Liver (tissue), 9 donors: ENCODE data around the gene ABCC11. TPM values are rescaled to one million over a fixed set of nuclear protein-coding genes. Genes with fewer than 3 reads are reported as not detected.

Source experiments
- DNase-seq: peaks from one replicate; pipeline ENCODE4 v3.0.0-alpha.2; 2017; ENCODE audit warnings: low spot score
- H3K27ac ChIP-seq, 2 donors: one replicate each; pipeline ENCODE4 v1.7.0; 2013; ENCODE audit warnings: inconsistent platforms in 2 of 2, low read length in 2 of 2, control low read depth in 1 of 2, low read depth in 1 of 2, mild to moderate bottlenecking in 1 of 2
- H3K27me3 ChIP-seq, 4 donors: one replicate each; pipeline versions ENCODE4 v1.6.1 to v1.7.0; 2013; ENCODE audit warnings: low read length in 3 of 4, inconsistent platforms in 1 of 4, mild to moderate bottlenecking in 1 of 4, moderate library complexity in 1 of 4; ENCODE audit not compliant: control insufficient read depth in 4 of 4, insufficient read depth in 4 of 4
- H3K36me3 ChIP-seq, 4 donors: one replicate each; pipeline versions ENCODE4 v1.6.1 to v1.7.0; 2013; ENCODE audit warnings: low read length in 3 of 4, mild to moderate bottlenecking in 3 of 4, low read depth in 1 of 4, moderate library complexity in 1 of 4; ENCODE audit not compliant: control insufficient read depth in 4 of 4, insufficient read depth in 3 of 4
- H3K4me1 ChIP-seq, 4 donors: one replicate each; pipeline versions ENCODE4 v1.6.1 to v1.7.0; 2013; ENCODE audit warnings: low read length in 3 of 4, mild to moderate bottlenecking in 3 of 4, moderate library complexity in 1 of 4; ENCODE audit not compliant: control insufficient read depth in 4 of 4, insufficient read depth in 4 of 4
- H3K4me3 ChIP-seq, 3 donors: one replicate each; pipeline versions ENCODE4 v1.6.1 to v1.7.0; 2013; ENCODE audit warnings: low read length in 3 of 3, control low read depth in 1 of 3, low read depth in 1 of 3, mild to moderate bottlenecking in 1 of 3
- H3K9ac ChIP-seq, 2 donors: one replicate each; pipeline ENCODE4 v1.7.0; 2013; ENCODE audit warnings: low read length in 2 of 2, mild to moderate bottlenecking in 2 of 2, moderate library complexity in 2 of 2, control low read depth in 1 of 2, low read depth in 1 of 2
- H3K9me3 ChIP-seq, 4 donors: one replicate each; pipeline versions ENCODE4 v1.6.1 to v1.7.0; 2013; ENCODE audit warnings: low read length in 3 of 4; ENCODE audit not compliant: control insufficient read depth in 4 of 4
- CTCF ChIP-seq: fragments of 150-350 bp; IDR thresholded peaks from 2 replicates; pipeline ENCODE4 v1.5.1; 2017; ENCODE audit warnings: improper control_type of control experiment, low read depth, low read length; ENCODE audit not compliant: missing input control
- EGR1 ChIP-seq, 2 donors: IDR thresholded peaks; 2 replicates each; pipeline ENCODE4 v1.6.1; 2016 to 2018; ENCODE audit warnings: antibody characterized with exemption in 2 of 2, low read depth in 2 of 2
- FOXA1 ChIP-seq: IDR thresholded peaks from 2 replicates; pipeline ENCODE4 v1.6.1; 2016; ENCODE audit warnings: antibody characterized with exemption
- FOXA2 ChIP-seq: IDR thresholded peaks from 2 replicates; pipeline ENCODE4 v1.6.1; 2016; ENCODE audit warnings: antibody characterized with exemption
- GABPA ChIP-seq, 2 donors: IDR thresholded peaks in 1 of 2; conservative IDR thresholded peaks in 1 of 2; 2 replicates each; pipeline ENCODE4 v1.6.1; 2016; ENCODE audit warnings: antibody characterized with exemption in 2 of 2, mild to moderate bottlenecking in 1 of 2, moderate library complexity in 1 of 2
- HNF4A ChIP-seq, 2 donors: conservative IDR thresholded peaks; 2 replicates each; pipeline ENCODE4 v1.6.1; 2016; ENCODE audit warnings: antibody characterized with exemption in 2 of 2, mild to moderate bottlenecking in 2 of 2
- HNF4G ChIP-seq: IDR thresholded peaks from 2 replicates; pipeline ENCODE4 v1.6.1; 2016; ENCODE audit warnings: antibody characterized with exemption
- JUND ChIP-seq, 2 donors: IDR thresholded peaks; 2 replicates each; pipeline ENCODE4 v1.6.1; 2016; ENCODE audit warnings: antibody characterized with exemption in 2 of 2
- NR2F2 ChIP-seq: IDR thresholded peaks from 2 replicates; pipeline ENCODE4 v1.6.1; 2016; ENCODE audit warnings: antibody characterized with exemption
- RAD21 ChIP-seq, 2 donors: IDR thresholded peaks; 2 replicates each; pipeline ENCODE4 v1.6.1; 2016; ENCODE audit warnings: antibody characterized with exemption in 2 of 2, mild to moderate bottlenecking in 2 of 2
- RXRA ChIP-seq, 2 donors: IDR thresholded peaks; 2 replicates each; pipeline ENCODE4 v1.6.1; 2017 to 2018; ENCODE audit warnings: antibody characterized with exemption in 2 of 2, mild to moderate bottlenecking in 1 of 2
- SP1 ChIP-seq: IDR thresholded peaks from 2 replicates; pipeline ENCODE4 v1.6.1; 2018; ENCODE audit warnings: antibody characterized with exemption, mild to moderate bottlenecking
- TAF1 ChIP-seq: conservative IDR thresholded peaks from 2 replicates; pipeline ENCODE4 v1.6.1; 2016; ENCODE audit warnings: antibody characterized with exemption, mild to moderate bottlenecking
- YY1 ChIP-seq: IDR thresholded peaks from 2 replicates; pipeline ENCODE4 v1.6.1; 2016; ENCODE audit warnings: antibody characterized with exemption, mild to moderate bottlenecking
- ZBTB33 ChIP-seq: IDR thresholded peaks from 2 replicates; pipeline ENCODE4 v1.6.1; 2016; ENCODE audit warnings: antibody characterized with exemption
- WGBS: extraction: QIAGEN DNeasy Blood & Tissue Kit; methylation state at CpG from one replicate; pipeline ENCODE4 v1.1.7; 2013; 5-methylcytosine and 5-hydroxymethylcytosine counted together
- polyA plus RNA-seq, 2 donors: library from polyadenylated mRNA; stranded (reverse) in 1 of 2; unstranded in 1 of 2; fragments of 200-250 nt in 1 of 2; fragments of >200 nt in 1 of 2; fragmentation: Nextera tagmentation in 1 of 2; extraction: Ambion mirVana in 1 of 2; gene quantifications; one replicate each; pipeline versions ENCODE4 v1.2.1 to v1.2.3, GENCODE V29; 2013 to 2015
- total RNA-seq, 2 donors: library from RNA; depleted of rRNA; stranded (reverse); fragments of >200 nt; gene quantifications; one replicate each; pipeline ENCODE4 v1.2.3, GENCODE V29; 2014
- TF ChIP-seq, protein P1 (sequence below): IDR thresholded peaks from 2 replicates; pipeline ENCODE4 v1.6.1; 2016; ENCODE audit warnings: antibody characterized with exemption, mild to moderate bottlenecking
- TF ChIP-seq, protein P2 (sequence below): IDR thresholded peaks from 2 replicates; pipeline ENCODE4 v1.6.1; 2016; ENCODE audit warnings: antibody characterized with exemption
- TF ChIP-seq, protein P3 (sequence below): IDR thresholded peaks from 2 replicates; pipeline ENCODE4 v1.6.1; 2016; ENCODE audit warnings: antibody characterized with exemption
- donor health status: healthy.
- donor health status: healthy.
- donor health status: healthy.
- donor health status: healthy.
- donor health status: healthy.

Gene ABCC11
- total and polyA plus RNA-seq, 4 donors: 1.4 to 22.3 (median 2.7) TPM

GRCh38 chr16:48256579-48257177 lies 9.3 kb upstream of the ABCC11 start:
- WGBS: 92% methylated on average over 7 of the region's 7 CpGs
- Histone ChIP-seq H3K27me3 (no peaks in the 10 kb centered on the region), H3K9me3 (no peaks in the 10 kb centered on the region), H3K4me3 (no peak overlapping the region), H3K9ac (no peak overlapping the region), H3K36me3 (peaks cover 6 to 58% (median 50%) of the 10 kb centered on the region in 4 donors), H3K27ac (no peak overlapping the region), H3K4me1 (peaks cover 0 to 10% (median 4%) of the 10 kb centered on the region in 4 donors)
- TF ChIP-seq, protein P1, sequence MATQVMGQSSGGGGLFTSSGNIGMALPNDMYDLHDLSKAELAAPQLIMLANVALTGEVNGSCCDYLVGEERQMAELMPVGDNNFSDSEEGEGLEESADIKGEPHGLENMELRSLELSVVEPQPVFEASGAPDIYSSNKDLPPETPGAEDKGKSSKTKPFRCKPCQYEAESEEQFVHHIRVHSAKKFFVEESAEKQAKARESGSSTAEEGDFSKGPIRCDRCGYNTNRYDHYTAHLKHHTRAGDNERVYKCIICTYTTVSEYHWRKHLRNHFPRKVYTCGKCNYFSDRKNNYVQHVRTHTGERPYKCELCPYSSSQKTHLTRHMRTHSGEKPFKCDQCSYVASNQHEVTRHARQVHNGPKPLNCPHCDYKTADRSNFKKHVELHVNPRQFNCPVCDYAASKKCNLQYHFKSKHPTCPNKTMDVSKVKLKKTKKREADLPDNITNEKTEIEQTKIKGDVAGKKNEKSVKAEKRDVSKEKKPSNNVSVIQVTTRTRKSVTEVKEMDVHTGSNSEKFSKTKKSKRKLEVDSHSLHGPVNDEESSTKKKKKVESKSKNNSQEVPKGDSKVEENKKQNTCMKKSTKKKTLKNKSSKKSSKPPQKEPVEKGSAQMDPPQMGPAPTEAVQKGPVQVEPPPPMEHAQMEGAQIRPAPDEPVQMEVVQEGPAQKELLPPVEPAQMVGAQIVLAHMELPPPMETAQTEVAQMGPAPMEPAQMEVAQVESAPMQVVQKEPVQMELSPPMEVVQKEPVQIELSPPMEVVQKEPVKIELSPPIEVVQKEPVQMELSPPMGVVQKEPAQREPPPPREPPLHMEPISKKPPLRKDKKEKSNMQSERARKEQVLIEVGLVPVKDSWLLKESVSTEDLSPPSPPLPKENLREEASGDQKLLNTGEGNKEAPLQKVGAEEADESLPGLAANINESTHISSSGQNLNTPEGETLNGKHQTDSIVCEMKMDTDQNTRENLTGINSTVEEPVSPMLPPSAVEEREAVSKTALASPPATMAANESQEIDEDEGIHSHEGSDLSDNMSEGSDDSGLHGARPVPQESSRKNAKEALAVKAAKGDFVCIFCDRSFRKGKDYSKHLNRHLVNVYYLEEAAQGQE: no peak
- TF ChIP-seq GABPA (IDR thresholded peaks at IDR 0.05 in 1 of 2, conservative IDR thresholded peaks at IDR 0.05 in 1 of 2): no peak
- TF ChIP-seq, protein P2, sequence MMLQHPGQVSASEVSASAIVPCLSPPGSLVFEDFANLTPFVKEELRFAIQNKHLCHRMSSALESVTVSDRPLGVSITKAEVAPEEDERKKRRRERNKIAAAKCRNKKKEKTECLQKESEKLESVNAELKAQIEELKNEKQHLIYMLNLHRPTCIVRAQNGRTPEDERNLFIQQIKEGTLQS: no peak
- TF ChIP-seq EGR1 (IDR thresholded peaks at IDR 0.05; ENCODE audit: low read depth in 2 of 2): no peak
- no peak for TF ChIP-seq FOXA2
- TF ChIP-seq, protein P3, sequence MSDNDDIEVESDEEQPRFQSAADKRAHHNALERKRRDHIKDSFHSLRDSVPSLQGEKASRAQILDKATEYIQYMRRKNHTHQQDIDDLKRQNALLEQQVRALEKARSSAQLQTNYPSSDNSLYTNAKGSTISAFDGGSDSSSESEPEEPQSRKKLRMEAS: no peak
- no peak for DNase-seq

DNA sequence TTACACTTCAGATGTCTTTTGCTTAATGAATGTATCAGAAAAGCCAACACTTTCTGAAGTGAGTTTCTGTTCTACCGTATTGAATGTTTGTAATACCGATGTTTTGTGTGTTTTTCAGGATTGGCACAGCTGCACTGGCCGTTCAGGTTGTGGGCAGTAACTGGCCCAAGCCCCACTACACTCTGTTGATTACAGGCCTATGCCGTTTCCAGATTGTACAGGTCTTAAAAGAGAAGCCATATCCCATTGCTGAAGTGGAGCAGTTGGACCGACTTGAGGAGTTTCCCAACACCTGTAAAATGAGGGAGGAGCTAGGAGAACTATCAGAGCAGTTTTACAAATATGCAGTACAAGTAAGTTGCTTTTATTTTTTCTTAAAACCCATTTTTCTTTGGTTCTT lies 4.7 kb upstream of the ABCC11 start:
- Histone ChIP-seq H3K9me3 (no peaks in the 10 kb centered on the region), H3K4me3 (no peak overlapping the region), H3K36me3 (peaks cover 3 to 20% (median 16%) of the 10 kb centered on the region in 4 donors), H3K9ac (no peak overlapping the region), H3K4me1 (peaks cover 2 to 30% (median 27%) of the 10 kb centered on the region in 4 donors), H3K27ac (peak overlapping the region in 1 of 2 donors; percentile 10), H3K27me3 (no peaks in the 10 kb centered on the region)
- 29% methylated on average over 5 of the region's 5 CpGs for whole genome bisulfite sequencing
- no peak for DNase-seq
- no peak for TF ChIP-seq NR2F2
- TF ChIP-seq GABPA (IDR thresholded peaks at IDR 0.05 in 1 of 2, conservative IDR thresholded peaks at IDR 0.05 in 1 of 2): no peak
- peak; percentile 15 to 25 for TF ChIP-seq RAD21 (IDR thresholded peaks at IDR 0.05)
- TF ChIP-seq, protein P2: no peak
- TF ChIP-seq SP1: no peak
- no peak for TF ChIP-seq YY1
- TF ChIP-seq, protein P3: no peak
- no peak for TF ChIP-seq RXRA (IDR thresholded peaks at IDR 0.05)
- no peak for TF ChIP-seq HNF4G
- TF ChIP-seq, protein P1: no peak
- peak; percentile 21 for TF ChIP-seq FOXA2
- no peak for TF ChIP-seq ZBTB33
- TF ChIP-seq JUND (IDR thresholded peaks at IDR 0.05): no peak
- peak in 1 of 2 donors; percentile 6 for TF ChIP-seq HNF4A (conservative IDR thresholded peaks at IDR 0.05)
- TF ChIP-seq CTCF: no peak
- no peak for TF ChIP-seq FOXA1
- TF ChIP-seq TAF1: no peak
- no peak for TF ChIP-seq EGR1 (IDR thresholded peaks at IDR 0.05; ENCODE audit: low read depth in 2 of 2)
